GM23338 (cell line): ENCODE data around the gene CDK11A. TPM values are rescaled to one million over a fixed set of nuclear protein-coding genes. Genes with fewer than 3 reads are reported as not detected.

ENCODE experiments used
- ATAC-seq: fragments of 200-7000 bp; cut with Tn5 transposase; 3 replicates; pipeline ENCODE4 v1.9.1; 2020
- DNase-seq: peaks from one replicate; pipeline ENCODE4 v3.0.0-alpha.2; 2015; ENCODE audit warnings: low spot score
- H2AFZ ChIP-seq: fragments of 200-600 bp; sonication (generic); 2 replicates; pipeline ENCODE4 v1.8.0; 2016; ENCODE audit warnings: antibody characterized with exemption, mild to moderate bottlenecking, moderate library complexity
- H3F3A ChIP-seq: fragments of 200-600 bp; sonication (generic); replicated peaks from 2 replicates; pipeline ENCODE4 v1.8.0; 2017; ENCODE audit warnings: antibody characterized with exemption, mixed run types, low read depth
- H3K27ac ChIP-seq: fragments of 200-600 bp; sonication (generic); 2 replicates; pipeline ENCODE4 v1.6.1; 2016; ENCODE audit warnings: low read depth
- H3K27me3 ChIP-seq: fragments of 200-600 bp; sonication (generic); 2 replicates; pipeline ENCODE4 v1.8.0; 2016; ENCODE audit warnings: mild to moderate bottlenecking, mixed run types, moderate library complexity; ENCODE audit not compliant: insufficient read depth
- H3K36me3 ChIP-seq: fragments of 200-600 bp; sonication (generic); 2 replicates; pipeline ENCODE4 v1.8.0; 2016; ENCODE audit warnings: mild to moderate bottlenecking; ENCODE audit not compliant: insufficient read depth
- H3K4me1 ChIP-seq: fragments of 200-600 bp; sonication (generic); 2 replicates; pipeline ENCODE4 v1.8.0; 2016; ENCODE audit warnings: mild to moderate bottlenecking, moderate library complexity; ENCODE audit not compliant: insufficient read depth
- H3K4me2 ChIP-seq: fragments of 200-600 bp; sonication (generic); 2 replicates; pipeline ENCODE4 v1.7.1; 2017; ENCODE audit warnings: mixed run types
- H3K4me3 ChIP-seq: fragments of 200-600 bp; sonication (generic); 2 replicates; pipeline ENCODE4 v1.6.1; 2016; ENCODE audit warnings: mixed run types
- H3K79me2 ChIP-seq: fragments of 200-600 bp; sonication (generic); replicated peaks from 2 replicates; pipeline ENCODE4 v1.8.0; 2017; ENCODE audit warnings: mild to moderate bottlenecking; ENCODE audit not compliant: insufficient read depth
- H3K9me2 ChIP-seq: fragments of 200-600 bp; sonication (generic); 2 replicates; pipeline ENCODE4 v1.8.0; 2017; ENCODE audit not compliant: insufficient read depth
- H4K20me1 ChIP-seq: fragments of 200-600 bp; sonication (generic); replicated peaks from 2 replicates; pipeline ENCODE4 v1.8.0; 2017; ENCODE audit warnings: mild to moderate bottlenecking; ENCODE audit not compliant: insufficient read depth
- H3K27ac Mint-ChIP-seq: 2 replicates; pipeline ENCODE4 v1.8.0; 2020; ENCODE audit warnings: inconsistent platforms, mild to moderate bottlenecking, moderate library complexity, mixed read lengths
- H3K27me3 Mint-ChIP-seq: 3 replicates; pipeline ENCODE4 v1.8.0; 2022; ENCODE audit warnings: low read depth, mild to moderate bottlenecking, moderate library complexity, mixed read lengths, inconsistent platforms; ENCODE audit not compliant: insufficient read depth, poor library complexity
- H3K36me3 Mint-ChIP-seq: 3 replicates; pipeline ENCODE4 v1.8.0; 2021; ENCODE audit warnings: low read depth, mild to moderate bottlenecking, inconsistent platforms, moderate library complexity, mixed read lengths
- H3K4me1 Mint-ChIP-seq: 3 replicates; pipeline ENCODE4 v1.8.0; 2020; ENCODE audit warnings: mild to moderate bottlenecking, inconsistent platforms, mixed read lengths
- H3K4me3 Mint-ChIP-seq: 3 replicates; pipeline ENCODE4 v1.8.0; 2021; ENCODE audit warnings: moderate library complexity, mild to moderate bottlenecking, inconsistent platforms, mixed read lengths
- H3K9me3 Mint-ChIP-seq: 3 replicates; pipeline ENCODE4 v1.8.0; 2020; ENCODE audit warnings: moderate library complexity, mild to moderate bottlenecking, inconsistent platforms, mixed read lengths
- EZH2 ChIP-seq: fragments of 200-600 bp; sonication (generic); IDR thresholded peaks from one replicate; pipeline ENCODE4 v1.8.0; 2017; ENCODE audit warnings: antibody characterized with exemption, mild to moderate bottlenecking, low read depth; ENCODE audit not compliant: unreplicated experiment
- JUNB ChIP-seq: IDR thresholded peaks from one replicate; pipeline ENCODE4 v1.6.1; 2016; ENCODE audit warnings: antibody characterized with exemption; ENCODE audit not compliant: unreplicated experiment
- POLR2AphosphoS5 ChIP-seq: IDR thresholded peaks from 2 replicates; pipeline ENCODE4 v1.6.1; 2016; ENCODE audit warnings: antibody characterized with exemption, low read depth
- STAT1 ChIP-seq: IDR thresholded peaks from one replicate; pipeline ENCODE4 v1.6.1; 2016; ENCODE audit warnings: antibody characterized with exemption; ENCODE audit not compliant: unreplicated experiment
- ZNF331 ChIP-seq: fragments of 250-450 bp; sonication (Bioruptor Pico); IDR thresholded peaks from 2 replicates; pipeline ENCODE4 v1.5.0; 2020; ENCODE audit warnings: low read depth, mild to moderate bottlenecking, moderate library complexity
- ZNF462 ChIP-seq: fragments of 250-450 bp; sonication (Bioruptor Pico); IDR thresholded peaks from 2 replicates; pipeline ENCODE4 v1.5.0; 2020; ENCODE audit warnings: mild to moderate bottlenecking, moderate library complexity
- polyA plus RNA-seq: library from polyadenylated mRNA; unstranded; fragments of >200 nt; fragmentation: Nextera tagmentation; extraction: Ambion mirVana; gene quantifications from 2 replicates; pipeline ENCODE4 v1.2.1, GENCODE V29; 2016
- total RNA-seq: library from RNA; depleted of rRNA; stranded (reverse); fragments of >200 nt; shearing (Covaris generic); gene quantifications from 2 replicates; pipeline ENCODE4 v1.2.3, GENCODE V29; 2014
- TF ChIP-seq, protein P1 (sequence below): IDR thresholded peaks from one replicate; pipeline ENCODE4 v1.6.1; 2018; ENCODE audit warnings: antibody characterized with exemption; ENCODE audit not compliant: unreplicated experiment

CDK11A gene
- total and polyA plus RNA-seq, 2 experiments from 2014 or later: 22.8 to 72.6 TPM

DNA sequence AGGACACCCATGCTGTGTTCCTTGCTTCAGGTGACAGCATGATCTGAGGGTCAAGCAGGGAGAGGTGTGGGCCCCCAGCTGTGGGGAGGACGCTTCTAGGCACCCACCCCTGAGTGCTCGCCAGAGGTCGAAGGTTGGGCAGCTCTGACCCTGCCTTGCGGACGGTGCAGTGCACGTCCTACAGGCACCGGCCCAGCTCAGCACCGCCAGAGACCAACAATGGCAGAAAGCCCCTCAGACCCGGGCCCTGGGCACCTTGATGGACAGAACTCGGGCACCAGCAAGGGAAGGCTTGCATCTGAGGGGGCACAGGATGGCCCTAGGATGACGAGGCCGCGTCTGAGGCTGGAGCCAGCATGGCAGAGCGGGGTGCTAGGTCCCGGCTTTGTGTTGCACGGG is 29.4 kb upstream of the CDK11A start:
- no peak for DNase-seq
- no peak overlapping the region for H3K27ac Mint-ChIP-seq
- Histone ChIP-seq H3F3A (peaks cover 15% of the 10 kb centered on the region; the same call in 1 of the 2 replicates), H3K9me2 (no peaks in the 10 kb centered on the region), H3K4me2 (no peak overlapping the region), H4K20me1 (peaks cover 7% of the 10 kb centered on the region; the same call in 1 of the 2 replicates), H3K27me3 (no peaks in the 10 kb centered on the region), H3K27ac (no peak overlapping the region), H3K79me2 (peaks cover 5% of the 10 kb centered on the region; the same call in 1 of the 2 replicates), H3K36me3 (peaks cover 4% of the 10 kb centered on the region; the same call in 1 of the 2 replicates), H3K4me1 (no peaks in the 10 kb centered on the region), H2AFZ (no peak overlapping the region), H3K4me3 (no peak overlapping the region)
- H3K36me3 Mint-ChIP-seq: peaks cover 46% of the 10 kb centered on the region
- peaks cover 15% of the 10 kb centered on the region for H3K27me3 Mint-ChIP-seq
- no peak overlapping the region for H3K4me3 Mint-ChIP-seq
- no peaks in the 10 kb centered on the region for H3K9me3 Mint-ChIP-seq
- peaks cover 7% of the 10 kb centered on the region for H3K4me1 Mint-ChIP-seq
- no peak for ATAC-seq
- TF ChIP-seq, protein P1, sequence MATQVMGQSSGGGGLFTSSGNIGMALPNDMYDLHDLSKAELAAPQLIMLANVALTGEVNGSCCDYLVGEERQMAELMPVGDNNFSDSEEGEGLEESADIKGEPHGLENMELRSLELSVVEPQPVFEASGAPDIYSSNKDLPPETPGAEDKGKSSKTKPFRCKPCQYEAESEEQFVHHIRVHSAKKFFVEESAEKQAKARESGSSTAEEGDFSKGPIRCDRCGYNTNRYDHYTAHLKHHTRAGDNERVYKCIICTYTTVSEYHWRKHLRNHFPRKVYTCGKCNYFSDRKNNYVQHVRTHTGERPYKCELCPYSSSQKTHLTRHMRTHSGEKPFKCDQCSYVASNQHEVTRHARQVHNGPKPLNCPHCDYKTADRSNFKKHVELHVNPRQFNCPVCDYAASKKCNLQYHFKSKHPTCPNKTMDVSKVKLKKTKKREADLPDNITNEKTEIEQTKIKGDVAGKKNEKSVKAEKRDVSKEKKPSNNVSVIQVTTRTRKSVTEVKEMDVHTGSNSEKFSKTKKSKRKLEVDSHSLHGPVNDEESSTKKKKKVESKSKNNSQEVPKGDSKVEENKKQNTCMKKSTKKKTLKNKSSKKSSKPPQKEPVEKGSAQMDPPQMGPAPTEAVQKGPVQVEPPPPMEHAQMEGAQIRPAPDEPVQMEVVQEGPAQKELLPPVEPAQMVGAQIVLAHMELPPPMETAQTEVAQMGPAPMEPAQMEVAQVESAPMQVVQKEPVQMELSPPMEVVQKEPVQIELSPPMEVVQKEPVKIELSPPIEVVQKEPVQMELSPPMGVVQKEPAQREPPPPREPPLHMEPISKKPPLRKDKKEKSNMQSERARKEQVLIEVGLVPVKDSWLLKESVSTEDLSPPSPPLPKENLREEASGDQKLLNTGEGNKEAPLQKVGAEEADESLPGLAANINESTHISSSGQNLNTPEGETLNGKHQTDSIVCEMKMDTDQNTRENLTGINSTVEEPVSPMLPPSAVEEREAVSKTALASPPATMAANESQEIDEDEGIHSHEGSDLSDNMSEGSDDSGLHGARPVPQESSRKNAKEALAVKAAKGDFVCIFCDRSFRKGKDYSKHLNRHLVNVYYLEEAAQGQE: no peak
- TF ChIP-seq EZH2 (no peak), ZNF331 (CRISPR knock-in tag) (no peak), ZNF462 (CRISPR knock-in tag) (no peak), POLR2AphosphoS5 (no peak), JUNB (no peak), STAT1 (no peak)
